SH-SY5Y (cell line): ENCODE results near the gene HIVEP1.

Experiments
- GATA2 ChIP-seq: IDR thresholded peaks from 2 replicates; pipeline ENCODE4 v1.6.1; 2011; ENCODE audit warnings: mild to moderate bottlenecking, low read depth, low read length
- GATA3 ChIP-seq: IDR thresholded peaks from 2 replicates; pipeline ENCODE4 v1.6.1; 2011; ENCODE audit warnings: low read depth, mild to moderate bottlenecking, low read length, moderate library complexity

- TF ChIP-seq GATA3: no peak
- TF ChIP-seq GATA2: no peak
Measured at GRCh38 chr6:12114055-12114503, 102.0 kb downstream of the HIVEP1 start.
